ENCODE results near the gene RASD2. TPM values are rescaled to one million over a fixed set of nuclear protein-coding genes. Genes with fewer than 3 reads are reported as not detected.

RASD2 gene
- total and polyA plus RNA-seq, 10 donors: 0.04 to 0.44 (median 0.17) TPM; not detected in 3

GRCh38 chr22:35581023-35581413 is 40.4 kb downstream of the RASD2 start:
- DNase-seq: no peak
- TF ChIP-seq POLR2A (IDR thresholded peaks at IDR 0.05): no peak
- TF ChIP-seq POLR2AphosphoS5 (IDR thresholded peaks at IDR 0.05): no peak
- TF ChIP-seq CTCF (IDR thresholded peaks at IDR 0.05 in 8 of 11, conservative IDR thresholded peaks at IDR 0.05 in 3 of 11): no peak
- no peaks in the 10 kb centered on the region for H3K27me3 ChIP-seq (replicated peaks in 1 of 7)
- no peak overlapping the region for H3K4me3 ChIP-seq
- intact Hi-C loops (cut with DNase I; ENCODE audit: low total_unique reads): loop anchor here (5.0 kb wide), 1 partner anchor 229 kb away; no protein-coding TSS in a partner anchor
- H3K9me3 ChIP-seq: no peaks in the 10 kb centered on the region
- 84 to 94% (median 87%) methylated on average over 5 of the region's 5 CpGs for WGBS, 5 donors
- peaks cover 0 to 10% (median 6%) of the 10 kb centered on the region in 6 donors for H3K4me1 ChIP-seq
- no peak overlapping the region for H3K27ac ChIP-seq
- H3K36me3 ChIP-seq: no peaks in the 10 kb centered on the region

- Histone ChIP-seq H3K9me3 (no peaks in the 10 kb centered on the region), H3K27me3 (replicated peaks in 1 of 7) (no peaks in the 10 kb centered on the region), H3K4me3 (no peak overlapping the region), H3K27ac (no peak overlapping the region), H3K4me1 (peaks cover 0 to 10% (median 6%) of the 10 kb centered on the region in 6 donors), H3K36me3 (no peaks in the 10 kb centered on the region)
- DNase-seq: no peak
- intact Hi-C loops (cut with DNase I; ENCODE audit: low total_unique reads): loop anchor here (2.0 to 5.0 kb wide), 2 partner anchors 150 to 230 kb away; no protein-coding TSS in a partner anchor
- WGBS, 5 donors: 78 to 85% (median 84%) methylated on average over 11 of the region's 11 CpGs
- TF ChIP-seq CTCF (IDR thresholded peaks at IDR 0.05 in 8 of 11, conservative IDR thresholded peaks at IDR 0.05 in 3 of 11) (no peak), POLR2A (IDR thresholded peaks at IDR 0.05) (no peak)
Measured at GRCh38 chr22:35582218-35582860, 41.7 kb downstream of the RASD2 start.

- Histone ChIP-seq H3K4me1 (peaks cover 0 to 10% (median 6%) of the 10 kb centered on the region in 6 donors), H3K36me3 (no peaks in the 10 kb centered on the region), H3K4me3 (no peak overlapping the region), H3K9me3 (no peaks in the 10 kb centered on the region), H3K27me3 (replicated peaks in 1 of 7) (no peaks in the 10 kb centered on the region), H3K27ac (no peak overlapping the region)
- DNase-seq: peak; percentile 84
- intact Hi-C loops (cut with DNase I; ENCODE audit: low total_unique reads): loop anchor here (2.0 to 5.0 kb wide), 2 partner anchors 150 to 231 kb away; no protein-coding TSS in a partner anchor
- WGBS, 5 donors: 25 to 34% (median 28%) methylated on average over 13 of the region's 13 CpGs
- TF ChIP-seq POLR2A (IDR thresholded peaks at IDR 0.05) (no peak), POLR2AphosphoS5 (IDR thresholded peaks at IDR 0.05) (peak in 2 of 3 donors; percentile 19 to 33), CTCF (IDR thresholded peaks at IDR 0.05 in 8 of 11, conservative IDR thresholded peaks at IDR 0.05 in 3 of 11) (peak; percentile 76 to 97 (median 92))
Measured at GRCh38 chr22:35582861-35583670, 42.4 kb downstream of the RASD2 start.

GRCh38 chr22:35586771-35587170 is 46.1 kb downstream of the RASD2 start:
- no peak for DNase-seq
- H3K36me3 ChIP-seq: no peaks in the 10 kb centered on the region
- H3K9me3 ChIP-seq: no peaks in the 10 kb centered on the region
- H3K27me3 ChIP-seq (replicated peaks in 1 of 7): no peaks in the 10 kb centered on the region
- TF ChIP-seq CTCF (IDR thresholded peaks at IDR 0.05 in 8 of 11, conservative IDR thresholded peaks at IDR 0.05 in 3 of 11) (no peak), POLR2AphosphoS5 (IDR thresholded peaks at IDR 0.05) (no peak), POLR2A (IDR thresholded peaks at IDR 0.05) (no peak)
- H3K27ac ChIP-seq: no peak overlapping the region
- intact Hi-C loops (cut with DNase I; ENCODE audit: low total_unique reads): no loop called here
- H3K4me1 ChIP-seq: peaks cover 0 to 26% (median 6%) of the 10 kb centered on the region in 6 donors
- no peak overlapping the region for H3K4me3 ChIP-seq
